H1 (cell line): ENCODE results near the gene DOK3. TPM values are rescaled to one million over a fixed set of nuclear protein-coding genes. Genes with fewer than 3 reads are reported as not detected.

Experiments
- CTCF ChIA-PET: fragments of 300-600 bp; sonication (Branson Sonifier 250); formaldehyde crosslinking; loops from one replicate; lab custom pipeline; 2021; ENCODE audit not compliant: partially characterized antibody; lab: Charles Lee
- POLR2A ChIA-PET: fragments of 300-600 bp; sonication (Branson Sonifier 250); formaldehyde crosslinking; loops from one replicate; lab custom pipeline; 2021; ENCODE audit warnings: inconsistent platforms; ENCODE audit not compliant: partially characterized antibody; lab: Charles Lee
- DNase-seq, 2 experiments: peaks; one replicate each; pipeline versions ENCODE4 v3.0.0 to v3.0.0-alpha.2; 2010 to 2022; ENCODE audit warnings: low spot score in 2 of 2, low read depth in 1 of 2, mixed read lengths in 1 of 2
- FAIRE-seq: peaks from 2 replicates; lab custom pipeline; 2011; peaks lifted over from hg19 to GRCh38; lab: Jason Lieb, UNC
- H2AFZ ChIP-seq: 2 replicates; pipeline ENCODE4 v1.8.1; 2012; ENCODE audit warnings: low read length, inconsistent platforms
- H2AK5ac ChIP-seq: 2 replicates; pipeline ENCODE4 v1.6.1; 2013; ENCODE audit warnings: low read depth, low read length
- H2BK120ac ChIP-seq: replicated peaks from 2 replicates; pipeline ENCODE3; 2013; ENCODE audit warnings: low read depth, low read length, inconsistent platforms
- H2BK12ac ChIP-seq: 2 replicates; pipeline ENCODE4 v1.6.1; 2013; ENCODE audit warnings: low read depth, low read length
- H2BK15ac ChIP-seq: 2 replicates; pipeline ENCODE4 v1.6.1; 2013; ENCODE audit warnings: low read length
- H2BK20ac ChIP-seq: 2 replicates; pipeline ENCODE4 v1.6.1; 2013; ENCODE audit warnings: low read length
- H2BK5ac ChIP-seq: 2 replicates; pipeline ENCODE4 v1.6.1; 2013; ENCODE audit warnings: low read depth, low read length
- H3K14ac ChIP-seq: 2 replicates; pipeline ENCODE4 v1.6.1; 2013; ENCODE audit warnings: inconsistent platforms; ENCODE audit not compliant: insufficient read length
- H3K18ac ChIP-seq: 2 replicates; pipeline ENCODE4 v1.6.1; 2013; ENCODE audit warnings: low read length; ENCODE audit errors: extremely low read depth
- H3K23ac ChIP-seq: 2 replicates; pipeline ENCODE4 v1.6.1; 2013; ENCODE audit warnings: inconsistent platforms; ENCODE audit not compliant: insufficient read length
- H3K23me2 ChIP-seq: 2 replicates; pipeline ENCODE4 v1.6.1; 2013; ENCODE audit warnings: low read depth, low read length
- H3K27ac ChIP-seq: 2 replicates; pipeline ENCODE4 v1.6.1; 2011; ENCODE audit warnings: low read depth, low read length, inconsistent platforms
- H3K27me3 ChIP-seq, 4 experiments: replicated peaks in 1 of 4; 1 replicate in 1 of 4; 2 replicates in 3 of 4; pipeline versions ENCODE4 v1.6.1 to v1.8.1; 2011 to 2013; ENCODE audit warnings: low read length in 3 of 4, mild to moderate bottlenecking in 3 of 4, inconsistent platforms in 2 of 4, mixed read lengths in 2 of 4, moderate library complexity in 1 of 4; ENCODE audit not compliant: control insufficient read depth in 3 of 4, insufficient read depth in 3 of 4; ENCODE audit errors: extremely low read depth in 1 of 4
- H3K36me3 ChIP-seq, 4 experiments: 2 replicates each; pipeline versions ENCODE4 v1.6.1 to v1.8.1; 2011 to 2013; ENCODE audit warnings: mild to moderate bottlenecking in 4 of 4, low read length in 3 of 4, moderate library complexity in 2 of 4, control low read depth in 1 of 4, inconsistent platforms in 1 of 4; ENCODE audit not compliant: insufficient read depth in 4 of 4, control insufficient read depth in 2 of 4
- H3K4ac ChIP-seq: replicated peaks from 2 replicates; pipeline ENCODE3; 2013; ENCODE audit warnings: low read length, low read depth, mixed read lengths, inconsistent platforms; ENCODE audit not compliant: insufficient read length
- H3K4me1 ChIP-seq, 4 experiments: replicated peaks in 1 of 4; 1 replicate in 1 of 4; 2 replicates in 3 of 4; pipeline versions ENCODE4 v1.6.1 to v1.8.1; 2011 to 2013; ENCODE audit warnings: low read length in 3 of 4, inconsistent platforms in 2 of 4, mixed read lengths in 1 of 4; ENCODE audit not compliant: insufficient read depth in 4 of 4, control insufficient read depth in 3 of 4
- H3K4me2 ChIP-seq, 2 experiments: 2 replicates each; pipeline versions ENCODE4 v1.6.1 to v1.8.1; 2011 to 2013; ENCODE audit warnings: low read depth in 2 of 2, low read length in 2 of 2, control low read depth in 1 of 2, inconsistent platforms in 1 of 2, mild to moderate bottlenecking in 1 of 2; ENCODE audit not compliant: insufficient read depth in 1 of 2
- H3K4me3 ChIP-seq, 4 experiments: fragments of 200-600, 300-600 bp in 1 of 4; sonication (generic), shearing (Covaris generic), sonication (Bioruptor Twin) in 1 of 4; 2 replicates each; pipeline versions ENCODE4 v1.5.1 to v1.8.1; 2011 to 2016; ENCODE audit warnings: low read length in 4 of 4, low read depth in 3 of 4, control low read depth in 2 of 4, inconsistent platforms in 2 of 4, mild to moderate bottlenecking in 2 of 4, mixed read lengths in 1 of 4, moderate library complexity in 1 of 4; ENCODE audit not compliant: insufficient read depth in 2 of 4; ENCODE audit errors: extremely low read depth in 1 of 4
- H3K56ac ChIP-seq: replicated peaks from 2 replicates; pipeline ENCODE3; 2013; ENCODE audit warnings: low read depth, mild to moderate bottlenecking, mixed read lengths, low read length, inconsistent platforms; ENCODE audit not compliant: insufficient read length
- H3K79me1 ChIP-seq: 2 replicates; pipeline ENCODE4 v1.6.1; 2013; ENCODE audit warnings: low read depth, low read length, control low read depth
- H3K79me2 ChIP-seq, 2 experiments: 2 replicates each; pipeline versions ENCODE4 v1.6.1 to v1.8.1; 2012 to 2013; ENCODE audit warnings: low read length in 2 of 2, mild to moderate bottlenecking in 2 of 2, inconsistent platforms in 1 of 2; ENCODE audit not compliant: insufficient read depth in 2 of 2, control insufficient read depth in 1 of 2
- H3K9ac ChIP-seq, 4 experiments: replicated peaks in 1 of 4; 1 replicate in 1 of 4; 2 replicates in 3 of 4; pipeline versions ENCODE4 v1.6.1 to v1.8.1; 2011 to 2013; ENCODE audit warnings: low read depth in 3 of 4, low read length in 3 of 4, control low read depth in 2 of 4, mild to moderate bottlenecking in 2 of 4, moderate library complexity in 2 of 4, inconsistent platforms in 1 of 4; ENCODE audit errors: extremely low read depth in 1 of 4
- H3K9me3 ChIP-seq, 2 experiments: 2 replicates each; pipeline versions ENCODE4 v1.6.1 to v1.8.1; 2012 to 2013; ENCODE audit warnings: mild to moderate bottlenecking in 2 of 2, moderate library complexity in 2 of 2, control low read depth in 1 of 2, inconsistent platforms in 1 of 2, low read depth in 1 of 2, low read length in 1 of 2, mixed read lengths in 1 of 2; ENCODE audit not compliant: insufficient read depth in 2 of 2
- H4K20me1 ChIP-seq, 2 experiments: replicated peaks in 1 of 2; 2 replicates each; pipeline versions ENCODE3 to v1.8.1; 2011 to 2013; ENCODE audit warnings: inconsistent platforms in 2 of 2, low read length in 2 of 2, mild to moderate bottlenecking in 1 of 2; ENCODE audit not compliant: insufficient read depth in 2 of 2, control insufficient read depth in 1 of 2
- H4K5ac ChIP-seq: 2 replicates; pipeline ENCODE4 v1.6.1; 2013; ENCODE audit warnings: low read length, low read depth, mixed read lengths, inconsistent platforms; ENCODE audit not compliant: insufficient read length
- H4K8ac ChIP-seq: 2 replicates; pipeline ENCODE4 v1.8.0; 2013; ENCODE audit warnings: mild to moderate bottlenecking, moderate library complexity, low read length, inconsistent platforms; ENCODE audit not compliant: insufficient read depth; ENCODE audit errors: extremely low read depth
- H4K91ac ChIP-seq: replicated peaks from 2 replicates; pipeline ENCODE3; 2013; ENCODE audit warnings: low read length, mixed read lengths, inconsistent platforms; ENCODE audit not compliant: insufficient read length
- BCL11A ChIP-seq, 2 experiments: IDR thresholded peaks; one replicate each; pipeline ENCODE4 v1.6.1; 2011; ENCODE audit warnings: low read depth in 2 of 2, low read length in 2 of 2, mild to moderate bottlenecking in 2 of 2
- WGBS, 2 experiments: shearing (Covaris generic) in 1 of 2; methylation state at CpG; one replicate each; pipeline versions ENCODE4 v1.1.6 to v1.1.7; 2013 to 2015; ENCODE audit warnings: low lambda C conversion rate in 2 of 2, mixed read lengths in 2 of 2, inconsistent platforms in 1 of 2, low coverage in 1 of 2, missing lambda C conversion rate in 1 of 2; ENCODE audit not compliant: insufficient replicate concordance in 2 of 2, insufficient coverage in 1 of 2, insufficient read length in 1 of 2; ENCODE audit errors: extremely low coverage in 1 of 2, missing lambda C conversion rate in 1 of 2; 5-methylcytosine and 5-hydroxymethylcytosine counted together
- polyA plus RNA-seq, 7 experiments: library from polyadenylated mRNA; depleted of rRNA in 3 of 7; stranded (reverse) in 5 of 7; unstranded in 2 of 7; fragments of >200 nt in 5 of 7; fragments of 200-250 nt in 2 of 7; gene quantifications; 1 replicate in 5 of 7; 2 replicates in 1 of 7; 4 replicates in 1 of 7; pipeline versions ENCODE4 v1.2.1 to v1.2.3, GENCODE V29; 2011 to 2013; ENCODE audit warnings: missing spikeins in 2 of 7, mixed read lengths in 2 of 7
- total RNA-seq: library from RNA; stranded (reverse); fragmentation: NEBNext Ultra II Directional; extraction: Animal tissue kit (Norgen Biotek cat#: 25700); gene quantifications from 2 replicates; pipeline ENCODE4 v1.2.1, GENCODE V29; 2021

The DOK3 gene
- total and polyA plus RNA-seq, 2 of the 8 experiments (the other 6 are each of a cell fraction or from before 2014, with no cell fraction given): 4.2 to 6.4 TPM

GRCh38 chr5:177456591-177456964, 53.0 kb downstream of the DOK3 start:
- Histone ChIP-seq H3K27me3 (peaks cover 0 to 9% (median 6%) of the 10 kb centered on the region in 4 experiments; a peak in 2 of 7 replicates), H3K23me2 (peaks cover 15% of the 10 kb centered on the region; the same call in 1 of the 2 replicates), H3K56ac (no peak overlapping the region), H2BK15ac (no peak overlapping the region), H3K4ac (no peak overlapping the region), H3K36me3 (peaks cover 19 to 42% (median 36%) of the 10 kb centered on the region in 4 experiments), H2BK5ac (no peak overlapping the region; the same call in 1 of the 2 replicates), H3K9me3 (no peaks in the 10 kb centered on the region), H2BK20ac (no peak overlapping the region), H3K14ac (no peak overlapping the region), H3K4me2 (peak overlapping the region in 1 of 2 experiments; percentile 64; a peak in 1 of 4 replicates), H4K20me1 (peaks cover 29 to 35% of the 10 kb centered on the region in 2 experiments), H4K5ac (no peak overlapping the region), H4K91ac (no peak overlapping the region), H3K79me2 (no peaks in the 10 kb centered on the region), H2AK5ac (no peak overlapping the region), H2BK12ac (no peak overlapping the region), H3K23ac (no peak overlapping the region), H3K9ac (no peak overlapping the region), H2AFZ (no peak overlapping the region), H3K4me1 (peaks cover 0 to 20% (median 10%) of the 10 kb centered on the region in 4 experiments; a peak in 6 of 7 replicates), H3K4me3 (peak overlapping the region in 1 of 4 experiments; percentile 17; a peak in 1 of 8 replicates), H3K27ac (no peak overlapping the region), H3K79me1 (no peaks in the 10 kb centered on the region), H3K18ac (no peak overlapping the region), H2BK120ac (no peak overlapping the region), H4K8ac (no peak overlapping the region)
- WGBS, 2 experiments: 57% methylated on average over 12 of the region's 12 CpGs; no CpG with 5 or more reads in 1 of the 2 experiments
- DNase-seq (no peak), FAIRE-seq (peak; percentile 42)
- POLR2A ChIA-PET: interaction anchor here (1.3 to 67.5 kb wide), 7 partner anchors 13 to 105 kb away, joined by 3 to 3349 read pairs (median 10); partner anchors contain the start of genes DBN1, DOK3, LMAN2 and PDLIM7
- TF ChIP-seq BCL11A (IDR thresholded peaks at IDR 0.05; ENCODE audit: low read depth in 2 of 2, low read length in 2 of 2): no peak
- CTCF ChIA-PET: interaction anchor here (1.0 to 23.6 kb wide), 23 partner anchors 9 to 697 kb away, joined by 3 to 430 read pairs (median 6); partner anchors contain the start of genes DBN1, F12, GRK6 and PFN3
